ENCODE data around the gene VSX2.
A peak's percentile ranks its signal among the peaks of the same experiment; 100 is the strongest.

Gene VSX2

DNA sequence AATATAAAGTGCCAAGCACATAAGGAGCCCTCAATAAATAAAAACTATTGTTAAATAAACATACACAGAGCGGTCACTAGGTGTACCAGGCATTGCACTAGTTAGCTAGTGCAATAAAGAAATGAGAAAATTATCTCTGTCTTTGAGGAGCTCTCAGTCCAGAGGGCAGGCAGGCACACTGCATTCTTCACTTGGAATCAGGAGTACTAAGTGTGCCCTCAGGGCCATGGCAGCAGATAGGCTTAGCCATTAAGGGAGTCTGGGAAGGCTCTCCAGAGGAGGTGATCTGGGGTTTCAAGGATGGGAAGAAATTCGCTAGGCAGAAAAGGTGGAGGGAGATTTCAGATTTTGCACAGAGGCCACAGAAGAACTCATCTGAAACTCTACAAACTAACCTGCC is 54.4 kb downstream of the VSX2 start:
- Mint-ChIP-seq H3K4me1 (ENCODE audit: low read depth) (peaks cover 2% of the 10 kb centered on the region), H3K27ac (peak overlapping the region; percentile 46), H3K4me3 (no peak overlapping the region), H3K36me3 (peaks cover 2% of the 10 kb centered on the region), H3K27me3 (no peaks in the 10 kb centered on the region), H3K9me3 (ENCODE audit: low read depth) (no peaks in the 10 kb centered on the region)

DNA sequence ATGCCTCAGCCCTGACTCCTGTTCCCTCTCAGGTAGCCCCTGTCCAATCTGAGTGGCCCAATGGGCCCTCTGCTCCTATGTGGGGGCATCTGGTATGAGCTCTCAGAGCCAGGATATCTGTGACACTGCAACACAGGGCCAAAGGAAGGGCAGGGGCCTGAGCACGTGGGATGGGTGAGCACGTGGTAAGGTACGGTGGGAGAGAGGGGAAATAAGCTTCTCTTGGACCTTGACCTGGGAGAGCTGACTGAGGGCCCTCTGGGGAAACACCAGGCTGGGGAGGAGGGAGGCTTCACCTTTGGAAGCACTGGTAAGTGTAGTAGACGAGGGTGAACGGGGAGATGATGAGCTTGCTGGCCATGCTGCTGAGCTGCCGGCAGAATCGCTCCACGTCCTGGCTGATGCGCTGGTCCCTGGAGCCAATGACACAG is 56.8 kb downstream of the VSX2 start:
- H3K27ac Mint-ChIP-seq = no peak overlapping the region
- H3K4me3 Mint-ChIP-seq = no peak overlapping the region
- no peaks in the 10 kb centered on the region for H3K9me3 Mint-ChIP-seq (ENCODE audit: low read depth)
- H3K27me3 Mint-ChIP-seq = no peaks in the 10 kb centered on the region
- H3K36me3 Mint-ChIP-seq = peaks cover 9% of the 10 kb centered on the region
- H3K4me1 Mint-ChIP-seq (ENCODE audit: low read depth) = peaks cover 17% of the 10 kb centered on the region

DNA sequence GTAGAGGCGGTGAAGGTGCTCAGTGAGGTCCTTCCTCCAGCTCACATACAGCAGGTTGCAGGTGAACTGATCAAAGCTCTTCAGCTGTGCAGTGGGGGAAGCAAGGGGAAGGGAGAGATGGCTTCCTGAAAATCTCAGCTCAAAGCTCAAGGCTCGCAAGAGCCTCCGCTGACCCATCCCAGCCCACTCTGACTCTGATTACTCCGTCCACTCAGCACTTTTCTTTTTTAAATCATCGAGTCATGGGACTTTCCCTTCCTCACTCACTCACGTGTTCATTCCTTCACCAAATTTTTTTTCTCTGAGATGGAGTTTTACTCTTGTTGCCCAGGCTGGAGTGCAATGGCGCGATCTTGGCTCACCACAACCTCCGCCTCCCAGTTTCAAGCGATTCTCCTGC is 58.7 kb downstream of the VSX2 start:
- Mint-ChIP-seq H3K36me3 (peaks cover 9% of the 10 kb centered on the region), H3K4me3 (no peak overlapping the region), H3K27me3 (no peaks in the 10 kb centered on the region), H3K4me1 (ENCODE audit: low read depth) (peaks cover 27% of the 10 kb centered on the region), H3K27ac (no peak overlapping the region), H3K9me3 (ENCODE audit: low read depth) (no peaks in the 10 kb centered on the region)

DNA sequence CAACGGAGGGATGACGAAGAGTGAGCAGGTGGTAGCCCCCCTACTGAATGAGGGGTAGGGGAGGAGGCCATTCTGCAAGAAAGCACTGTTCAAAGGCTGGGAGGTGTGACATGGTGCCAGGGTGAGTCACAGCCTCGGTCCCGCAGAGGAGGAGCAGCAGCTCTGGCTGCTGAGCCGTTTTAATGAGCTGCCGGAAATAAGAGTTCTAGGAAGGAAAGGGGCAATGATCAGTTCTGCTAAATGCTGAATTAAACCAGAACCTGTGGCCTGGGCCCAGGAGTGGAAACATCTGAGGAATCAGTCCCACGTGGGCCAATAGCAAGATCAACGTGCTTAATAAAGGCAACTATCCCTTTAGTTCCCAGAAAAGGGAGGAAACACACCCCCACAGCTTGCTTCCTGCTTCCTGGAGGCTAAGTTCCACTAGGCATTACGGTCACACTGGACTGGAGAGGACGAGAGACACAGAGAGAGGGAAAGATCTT is 59.9 kb downstream of the VSX2 start:
- Mint-ChIP-seq H3K36me3 (peaks cover 8% of the 10 kb centered on the region), H3K9me3 (ENCODE audit: low read depth) (no peaks in the 10 kb centered on the region), H3K27ac (peak overlapping the region; percentile 71), H3K4me1 (ENCODE audit: low read depth) (peaks cover 33% of the 10 kb centered on the region), H3K4me3 (peak overlapping the region; percentile 53), H3K27me3 (no peaks in the 10 kb centered on the region)

DNA sequence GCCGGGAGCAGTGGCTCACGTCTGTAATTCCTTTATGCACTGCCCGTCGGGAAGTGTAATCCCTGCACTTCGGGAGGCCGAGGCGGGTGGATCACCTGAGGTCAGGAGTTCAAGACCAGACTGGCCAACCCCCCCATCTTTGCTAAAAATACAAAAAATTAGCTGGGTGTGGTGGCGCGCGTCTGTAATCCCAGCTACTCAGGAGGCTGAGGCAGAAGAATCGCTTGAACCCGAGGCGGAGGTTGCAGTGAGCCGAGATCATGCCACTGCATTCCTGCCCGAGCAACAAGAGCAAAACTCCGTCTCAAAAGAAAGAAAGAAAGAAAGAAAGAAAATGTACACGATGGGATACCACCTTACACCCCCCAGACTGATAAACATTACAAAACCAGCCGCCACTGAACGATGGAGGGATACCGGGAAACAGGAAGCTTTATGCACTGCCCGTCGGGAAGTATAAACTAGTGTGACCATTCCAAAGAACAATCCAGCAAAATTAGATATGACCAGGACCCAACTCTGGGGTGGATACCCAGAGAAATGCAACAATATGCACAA is 62.4 kb downstream of the VSX2 start:
- Mint-ChIP-seq H3K27me3 (no peaks in the 10 kb centered on the region), H3K9me3 (ENCODE audit: low read depth) (no peaks in the 10 kb centered on the region), H3K27ac (peak overlapping the region; percentile 98), H3K4me1 (ENCODE audit: low read depth) (peaks cover 32% of the 10 kb centered on the region), H3K36me3 (peaks cover 8% of the 10 kb centered on the region), H3K4me3 (peak overlapping the region; percentile 100)

DNA sequence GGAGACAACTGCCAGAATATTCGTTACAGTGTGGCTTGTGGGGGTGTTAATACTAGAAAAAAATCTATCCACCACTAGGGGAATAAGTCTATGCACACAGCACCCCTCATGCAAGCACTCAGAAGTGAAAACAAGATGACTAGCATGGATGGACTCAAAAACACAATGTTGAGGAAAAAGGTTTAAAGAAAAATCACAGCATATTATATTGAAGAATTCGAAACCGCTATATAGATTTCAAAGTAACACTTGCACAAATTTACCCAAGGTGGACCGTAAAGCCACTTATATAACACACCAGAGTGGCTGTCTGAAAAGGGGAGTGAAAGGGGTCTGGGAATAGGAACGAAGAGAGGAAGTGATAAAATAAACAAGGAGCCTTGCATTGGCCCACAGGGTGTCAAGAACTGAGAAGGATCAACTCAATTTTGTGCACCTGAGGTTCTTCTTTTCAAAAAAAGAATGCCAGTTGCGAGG is 62.9 kb downstream of the VSX2 start:
- peaks cover 8% of the 10 kb centered on the region for H3K36me3 Mint-ChIP-seq
- no peaks in the 10 kb centered on the region for H3K9me3 Mint-ChIP-seq (ENCODE audit: low read depth)
- peaks cover 32% of the 10 kb centered on the region for H3K4me1 Mint-ChIP-seq (ENCODE audit: low read depth)
- H3K4me3 Mint-ChIP-seq = peak overlapping the region; percentile 100
- peak overlapping the region; percentile 98 for H3K27ac Mint-ChIP-seq
- H3K27me3 Mint-ChIP-seq = no peaks in the 10 kb centered on the region

DNA sequence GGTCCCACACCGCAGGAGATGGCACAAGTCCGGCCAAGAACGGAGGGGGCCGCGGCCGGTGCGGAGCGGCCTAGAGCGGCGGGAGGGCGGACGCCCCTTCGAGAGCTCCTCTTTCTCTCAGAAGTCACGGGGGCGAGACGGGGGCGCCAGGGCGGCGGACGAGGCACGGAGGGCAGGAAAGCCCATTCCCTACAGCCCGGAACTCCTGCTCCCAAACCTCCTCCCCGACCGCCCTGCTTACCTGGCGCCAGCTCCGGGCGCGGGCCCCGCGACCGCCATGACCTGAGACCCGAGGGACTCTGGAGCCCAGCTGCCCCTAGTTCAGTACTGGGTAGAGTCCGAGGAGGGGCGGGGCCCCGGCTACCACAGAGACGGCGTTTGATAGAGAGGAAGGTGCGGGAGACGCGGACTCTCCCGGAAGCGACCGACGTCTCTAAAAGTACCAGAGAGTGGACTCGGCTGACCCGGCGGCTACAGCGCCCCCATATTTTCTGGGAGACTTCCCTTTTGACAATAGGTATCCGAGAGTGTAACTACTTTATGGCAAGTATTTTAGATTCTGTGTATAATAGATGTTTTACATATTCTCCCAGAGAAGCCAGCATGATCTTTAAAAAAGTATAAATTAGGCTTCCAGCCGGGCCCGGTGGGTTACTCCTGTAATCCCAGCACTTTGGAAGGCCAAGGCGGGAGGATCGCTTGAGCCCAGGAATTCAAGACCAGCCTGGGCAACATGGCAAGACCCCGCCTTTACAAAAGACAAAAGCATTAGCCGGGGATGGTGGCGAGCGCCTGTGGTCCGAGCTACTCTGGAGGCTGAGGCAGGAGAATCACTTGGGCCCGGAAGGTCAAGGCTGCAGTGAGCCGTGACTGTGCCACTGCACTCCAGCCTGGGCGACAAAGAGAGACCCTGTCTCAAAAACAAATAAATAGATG is 63.7 kb downstream of the VSX2 start, which contains the start of gene ABCD4:
TSS of gene ABCD4 (minus strand) at position 301 of the 936 bp plus-strand sequence. CDS start at position 279, 22 bp downstream.
- Mint-ChIP-seq H3K36me3 (peaks cover 8% of the 10 kb centered on the region), H3K27ac (peak within 1 kb of the TSS; percentile 98)

DNA sequence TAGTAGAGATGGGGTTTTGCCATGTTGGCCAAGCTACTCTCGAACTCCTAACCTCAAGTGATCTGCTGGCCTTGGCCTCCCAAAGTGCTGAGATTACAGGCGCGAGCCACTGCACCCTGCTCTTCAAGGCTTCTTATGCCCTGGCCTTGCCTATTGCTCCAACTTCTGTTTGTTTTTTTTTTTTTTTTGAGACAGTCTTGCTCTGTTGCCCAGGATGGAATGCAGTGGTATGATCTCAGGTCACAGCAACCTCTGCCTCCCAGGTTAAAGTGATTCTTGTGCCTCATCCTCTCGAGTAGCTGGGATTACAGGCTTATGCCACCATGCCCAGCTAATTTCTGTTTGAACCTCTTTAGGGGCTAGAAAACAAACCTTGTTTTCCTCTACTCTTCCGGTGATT is 69.4 kb downstream of the VSX2 start:
- Mint-ChIP-seq H3K4me3 (no peak overlapping the region), H3K4me1 (ENCODE audit: low read depth) (no peaks in the 10 kb centered on the region), H3K27ac (no peak overlapping the region), H3K36me3 (no peaks in the 10 kb centered on the region), H3K27me3 (no peaks in the 10 kb centered on the region), H3K9me3 (ENCODE audit: low read depth) (no peaks in the 10 kb centered on the region)

More for the DNA sequence above, 63.7 kb downstream of the VSX2 start, which contains the start of gene ABCD4:
- H3K9me3 Mint-ChIP-seq (ENCODE audit: low read depth) = no peaks in the 10 kb centered on the region
- H3K4me1 Mint-ChIP-seq (ENCODE audit: low read depth) = peaks cover 32% of the 10 kb centered on the region
- H3K4me3 Mint-ChIP-seq = peak within 1 kb of the TSS; percentile 100
- H3K27me3 Mint-ChIP-seq = no peaks in the 10 kb centered on the region

DNA sequence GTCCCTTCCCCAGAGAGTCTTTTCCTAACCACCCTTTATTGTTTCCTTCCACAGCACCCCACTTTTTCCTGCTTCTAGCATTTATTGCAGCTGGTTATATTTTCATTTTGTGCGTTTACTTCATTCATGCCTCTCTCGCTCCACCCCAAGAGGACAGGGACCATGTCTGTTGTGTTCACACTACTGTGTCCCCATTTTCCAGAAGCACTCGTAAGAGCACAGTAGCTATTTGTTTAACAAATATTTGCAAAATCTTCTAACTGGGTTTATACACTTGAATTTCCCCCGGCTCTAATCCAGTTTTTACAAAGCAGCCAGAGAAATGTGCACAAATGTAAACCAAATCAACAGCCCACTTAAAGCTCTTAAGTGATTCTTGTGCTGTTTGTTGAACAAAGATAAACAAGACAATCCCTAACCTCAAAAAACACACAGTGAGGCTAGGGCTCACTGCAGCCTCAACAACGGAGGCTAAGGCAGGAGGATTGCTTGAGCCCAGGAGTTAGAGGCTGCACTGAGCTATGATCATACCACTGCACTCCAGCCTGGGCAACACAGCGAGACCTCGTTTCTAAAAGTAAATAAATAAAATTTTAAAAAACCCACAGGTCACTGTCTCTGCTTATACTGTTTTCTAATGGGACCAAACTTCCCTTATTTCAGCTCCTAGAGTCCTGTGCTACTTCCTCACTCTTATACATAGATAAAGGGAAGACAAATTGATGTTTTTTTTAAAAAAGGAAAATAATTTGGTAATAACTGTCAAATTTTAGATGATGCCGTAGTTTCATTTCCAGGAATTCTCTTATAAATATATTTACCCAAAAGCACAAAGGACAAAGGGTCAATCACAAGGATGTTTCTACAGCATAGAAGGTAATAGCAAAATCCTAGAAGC is 70.1 kb downstream of the VSX2 start:
- Mint-ChIP-seq H3K4me1 (ENCODE audit: low read depth) (no peaks in the 10 kb centered on the region), H3K9me3 (ENCODE audit: low read depth) (no peaks in the 10 kb centered on the region), H3K4me3 (no peak overlapping the region), H3K27me3 (no peaks in the 10 kb centered on the region), H3K36me3 (no peaks in the 10 kb centered on the region), H3K27ac (no peak overlapping the region)

DNA sequence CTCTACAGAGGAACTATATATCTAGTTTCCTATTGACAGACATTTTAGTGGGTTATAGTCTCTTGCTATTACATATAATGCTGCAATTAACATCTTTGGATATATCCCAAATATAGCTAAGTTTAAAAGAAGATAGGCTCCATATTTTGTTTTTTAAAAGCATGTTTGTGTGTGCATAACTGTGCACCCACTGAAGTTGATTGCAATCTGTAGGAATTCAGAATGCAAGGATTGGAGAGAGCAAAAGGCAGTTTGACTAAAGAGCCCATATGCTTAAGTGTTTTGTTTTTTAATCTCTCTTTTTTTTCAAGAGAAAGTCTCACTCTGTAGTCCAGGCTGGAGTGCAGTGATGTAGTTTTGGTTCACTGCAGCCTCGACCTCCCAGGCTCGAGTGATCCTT is 72.9 kb downstream of the VSX2 start:
- Mint-ChIP-seq H3K4me3 (no peak overlapping the region), H3K9me3 (ENCODE audit: low read depth) (no peaks in the 10 kb centered on the region), H3K4me1 (ENCODE audit: low read depth) (no peaks in the 10 kb centered on the region), H3K27ac (no peak overlapping the region), H3K36me3 (no peaks in the 10 kb centered on the region), H3K27me3 (peaks cover 2% of the 10 kb centered on the region)

Measured in activated naive CD8-positive, alpha-beta T cell (primary cell).